Measurements from ENCODE around the gene SF3B1.

Gene SF3B1

GRCh38 chr2:197369228-197369932, 65.4 kb downstream of the SF3B1 start:
- TF ChIP-seq FOXP2 (optimal IDR thresholded peaks at IDR 0.05; ENCODE audit: borderline replicate concordance, extremely low read depth, extremely low read length, insufficient read depth) = peak; percentile 63
- TF ChIP-seq POLR2AphosphoS5 (IDR thresholded peaks at IDR 0.05; ENCODE audit: low read depth, low read length) = no peak

GRCh38 chr2:197368412-197368811, 66.4 kb downstream of the SF3B1 start:
- TF ChIP-seq POLR2AphosphoS5 (IDR thresholded peaks at IDR 0.05; ENCODE audit: low read depth, low read length) (no peak), TAF1 (IDR thresholded peaks at IDR 0.05; ENCODE audit: borderline replicate concordance, insufficient read depth, low read length) (no peak), FOXP2 (optimal IDR thresholded peaks at IDR 0.05; ENCODE audit: borderline replicate concordance, extremely low read depth, extremely low read length, insufficient read depth) (no peak), REST (IDR thresholded peaks at IDR 0.05; ENCODE audit: insufficient read depth in 1 of 2, low read depth in 2 of 2, low read length in 2 of 2) (no peak), SIN3A (IDR thresholded peaks at IDR 0.05; ENCODE audit: borderline replicate concordance, insufficient read depth, low read length) (no peak)

GRCh38 chr2:197363998-197364397, 70.8 kb downstream of the SF3B1 start:
- TF ChIP-seq POLR2AphosphoS5 (IDR thresholded peaks at IDR 0.05; ENCODE audit: low read depth, low read length) (no peak), SIN3A (IDR thresholded peaks at IDR 0.05; ENCODE audit: borderline replicate concordance, insufficient read depth, low read length) (no peak), REST (IDR thresholded peaks at IDR 0.05; ENCODE audit: insufficient read depth in 1 of 2, low read depth in 2 of 2, low read length in 2 of 2) (no peak), FOXP2 (optimal IDR thresholded peaks at IDR 0.05; ENCODE audit: borderline replicate concordance, extremely low read depth, extremely low read length, insufficient read depth) (no peak), TAF1 (IDR thresholded peaks at IDR 0.05; ENCODE audit: borderline replicate concordance, insufficient read depth, low read length) (no peak)

GRCh38 chr2:197360744-197361156, 74.1 kb downstream of the SF3B1 start:
- no peak; the same call in 1 of the 2 replicates for TF ChIP-seq POLR2AphosphoS5 (IDR thresholded peaks at IDR 0.05; ENCODE audit: low read depth, low read length)
- TF ChIP-seq SIN3A (IDR thresholded peaks at IDR 0.05; ENCODE audit: borderline replicate concordance, insufficient read depth, low read length) = no peak

- no peak for TF ChIP-seq FOXP2 (optimal IDR thresholded peaks at IDR 0.05; ENCODE audit: borderline replicate concordance, extremely low read depth, extremely low read length, insufficient read depth)
- no peak for TF ChIP-seq SIN3A (IDR thresholded peaks at IDR 0.05; ENCODE audit: borderline replicate concordance, insufficient read depth, low read length)
- TF ChIP-seq TAF1 (IDR thresholded peaks at IDR 0.05; ENCODE audit: borderline replicate concordance, insufficient read depth, low read length) = no peak
- no peak for TF ChIP-seq POLR2AphosphoS5 (IDR thresholded peaks at IDR 0.05; ENCODE audit: low read depth, low read length)
- TF ChIP-seq REST (IDR thresholded peaks at IDR 0.05; ENCODE audit: insufficient read depth in 1 of 2, low read depth in 2 of 2, low read length in 2 of 2) = no peak
These were observed 75.0 kb downstream of the SF3B1 start for GRCh38 chr2:197359859-197360258.

GRCh38 chr2:197358931-197359330, 75.9 kb downstream of the SF3B1 start:
- TF ChIP-seq REST (IDR thresholded peaks at IDR 0.05; ENCODE audit: insufficient read depth in 1 of 2, low read depth in 2 of 2, low read length in 2 of 2) (no peak), POLR2AphosphoS5 (IDR thresholded peaks at IDR 0.05; ENCODE audit: low read depth, low read length) (no peak), TAF1 (IDR thresholded peaks at IDR 0.05; ENCODE audit: borderline replicate concordance, insufficient read depth, low read length) (no peak), SIN3A (IDR thresholded peaks at IDR 0.05; ENCODE audit: borderline replicate concordance, insufficient read depth, low read length) (no peak), FOXP2 (optimal IDR thresholded peaks at IDR 0.05; ENCODE audit: borderline replicate concordance, extremely low read depth, extremely low read length, insufficient read depth) (no peak)
